Fibroblast of the aortic adventitia (primary cell): ENCODE results near the gene SDK2. TPM values are rescaled to one million over a fixed set of nuclear protein-coding genes. Genes with fewer than 3 reads are reported as not detected.

Source experiments
- DNase-seq: peaks from one replicate; pipeline ENCODE4 v3.0.0-alpha.2; 2010; ENCODE audit warnings: low read depth
- H3K4me3 ChIP-seq: 2 replicates; pipeline ENCODE4 v1.5.1; 2011; ENCODE audit warnings: low read depth, mild to moderate bottlenecking, control low read depth, low read length, moderate library complexity
- CTCF ChIP-seq: IDR thresholded peaks from 2 replicates; pipeline ENCODE4 v1.5.1; 2011; ENCODE audit warnings: mild to moderate bottlenecking, low read length, control low read depth, inconsistent platforms; ENCODE audit not compliant: insufficient read depth
- total RNA-seq: library from RNA; depleted of rRNA; stranded (reverse); fragments of >200 nt; gene quantifications from 2 replicates; pipeline ENCODE4 v1.2.3, GENCODE V29; 2012; ENCODE audit warnings: low replicate concordance

SDK2 gene
- total RNA-seq, 1 donor, result not detected

DNA sequence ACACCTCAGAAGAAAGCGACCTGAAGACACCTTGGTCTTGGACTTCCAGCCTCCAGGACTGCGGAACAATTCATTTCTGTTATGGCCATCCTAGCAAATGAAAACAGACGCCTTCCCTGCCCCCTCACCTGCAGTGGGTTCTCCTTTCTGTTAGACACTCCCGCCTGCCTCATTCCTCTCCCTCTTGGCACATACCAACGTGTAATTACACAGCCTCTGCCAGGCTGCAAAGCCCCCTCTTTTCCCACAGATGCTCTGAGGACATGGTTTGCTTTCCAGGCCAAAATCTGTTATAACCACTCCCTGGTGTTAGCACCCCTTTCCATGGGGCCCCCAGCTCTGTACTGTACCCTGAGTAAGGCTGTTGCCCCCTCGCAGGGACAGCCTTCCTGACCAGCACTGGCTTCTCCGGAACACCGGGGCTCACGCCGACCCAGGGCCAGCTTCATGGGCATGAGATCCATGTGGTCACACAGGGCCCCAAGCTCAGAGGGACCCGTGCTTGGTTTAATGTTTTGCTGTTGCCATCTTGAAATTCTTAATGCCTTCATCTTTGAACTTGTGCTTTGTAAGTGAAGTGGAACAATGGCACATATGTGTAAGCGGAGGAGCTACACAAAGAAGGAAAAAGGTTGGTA is 64.1 kb downstream of the SDK2 start:
- no peak for DNase-seq
- no peak overlapping the region for H3K4me3 ChIP-seq
- no peak for TF ChIP-seq CTCF

- no peak for DNase-seq
- no peak overlapping the region for H3K4me3 ChIP-seq
- no peak for TF ChIP-seq CTCF
Observed at GRCh38 chr17:73576556-73577098, 67.6 kb downstream of the SDK2 start.

DNA sequence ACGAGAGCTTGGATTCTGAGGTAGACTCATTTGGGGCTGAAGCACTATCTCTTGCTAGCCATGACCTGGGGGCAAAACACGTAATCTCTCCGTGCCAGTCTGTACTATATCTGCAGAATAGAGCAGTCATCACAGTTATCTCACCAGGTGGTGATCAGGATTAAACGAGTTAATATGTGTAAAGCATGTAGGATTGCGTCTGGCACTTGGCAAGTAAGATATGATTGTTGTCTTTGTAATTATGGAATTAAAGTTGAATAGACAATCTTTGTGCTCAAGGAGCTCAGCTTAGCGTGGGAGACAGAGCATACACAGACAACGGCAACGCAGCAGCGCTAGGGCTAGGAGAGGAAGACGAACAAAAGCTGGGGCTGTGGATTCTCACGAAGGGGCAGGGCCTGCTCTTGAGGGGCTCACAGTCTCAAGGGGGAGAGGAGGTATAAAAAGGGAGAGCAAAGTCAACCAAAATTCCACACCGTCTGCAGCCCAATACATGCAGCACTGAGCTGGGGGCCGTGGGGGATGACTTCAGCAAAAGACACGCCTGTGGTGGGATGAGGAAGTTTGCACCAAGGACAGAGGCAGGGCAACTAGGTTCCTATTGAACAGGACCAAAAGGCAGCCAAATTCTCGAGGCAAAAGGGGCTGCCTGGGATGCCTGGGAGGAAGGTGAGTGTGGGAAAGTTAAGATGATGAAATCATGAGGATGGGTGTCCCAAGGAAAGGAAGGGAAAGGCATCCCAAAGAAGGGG is 68.6 kb downstream of the SDK2 start:
- no peak overlapping the region for H3K4me3 ChIP-seq
- no peak for DNase-seq
- no peak for TF ChIP-seq CTCF

DNA sequence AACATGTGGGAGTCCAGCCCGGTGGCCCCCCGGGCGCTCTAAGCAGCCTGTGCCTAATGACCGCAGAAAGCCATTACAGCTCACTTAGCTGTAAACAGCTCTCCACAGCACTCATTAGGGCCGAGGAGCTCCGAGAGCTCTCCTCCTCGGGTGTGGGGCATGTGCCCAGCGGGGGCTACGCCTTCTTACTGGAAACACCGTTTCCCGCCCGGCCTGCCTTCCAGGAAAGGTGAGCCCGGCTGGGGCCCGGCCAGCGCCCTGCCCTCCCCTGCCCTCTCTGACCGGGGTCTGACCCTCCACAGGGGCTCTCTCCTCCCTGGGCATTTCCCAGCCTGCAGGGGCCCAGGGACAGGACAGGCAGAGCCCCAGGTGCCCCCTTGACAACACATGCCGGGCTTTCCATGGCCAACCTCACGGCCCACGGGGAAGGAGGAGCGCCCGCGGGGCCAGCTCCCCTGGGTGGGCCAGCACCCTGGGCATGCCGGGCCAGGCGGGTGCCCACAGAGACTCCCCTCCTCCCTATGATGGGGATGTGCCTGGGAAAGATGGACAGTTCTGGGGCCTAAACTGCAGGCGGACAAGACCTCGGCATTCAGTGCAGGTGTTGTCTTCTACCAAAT is 72.6 kb downstream of the SDK2 start:
- no peak overlapping the region for H3K4me3 ChIP-seq
- TF ChIP-seq CTCF, result no peak
- DNase-seq, result no peak

- no peak overlapping the region for H3K4me3 ChIP-seq
- TF ChIP-seq CTCF, result no peak
- DNase-seq, result no peak
Observed at GRCh38 chr17:73569762-73570319, 74.4 kb downstream of the SDK2 start.

- no peak overlapping the region for H3K4me3 ChIP-seq
- no peak for DNase-seq
- TF ChIP-seq CTCF, result no peak
Observed at GRCh38 chr17:73568934-73569333, 75.3 kb downstream of the SDK2 start.
